ENCODE measurements around the gene PRPF38B. TPM values are rescaled to one million over a fixed set of nuclear protein-coding genes. Genes with fewer than 3 reads are reported as not detected.

PRPF38B gene
- total and polyA plus RNA-seq, 9 of the 15 experiments (the other 6 are each of a cell fraction or from before 2014, with no cell fraction given) = 25.3 to 85.5 (median 66.4) TPM

GRCh38 chr1:108691942-108692723 is at the start of gene PRPF38B (continued):
- TF ChIP-seq, protein P1, sequence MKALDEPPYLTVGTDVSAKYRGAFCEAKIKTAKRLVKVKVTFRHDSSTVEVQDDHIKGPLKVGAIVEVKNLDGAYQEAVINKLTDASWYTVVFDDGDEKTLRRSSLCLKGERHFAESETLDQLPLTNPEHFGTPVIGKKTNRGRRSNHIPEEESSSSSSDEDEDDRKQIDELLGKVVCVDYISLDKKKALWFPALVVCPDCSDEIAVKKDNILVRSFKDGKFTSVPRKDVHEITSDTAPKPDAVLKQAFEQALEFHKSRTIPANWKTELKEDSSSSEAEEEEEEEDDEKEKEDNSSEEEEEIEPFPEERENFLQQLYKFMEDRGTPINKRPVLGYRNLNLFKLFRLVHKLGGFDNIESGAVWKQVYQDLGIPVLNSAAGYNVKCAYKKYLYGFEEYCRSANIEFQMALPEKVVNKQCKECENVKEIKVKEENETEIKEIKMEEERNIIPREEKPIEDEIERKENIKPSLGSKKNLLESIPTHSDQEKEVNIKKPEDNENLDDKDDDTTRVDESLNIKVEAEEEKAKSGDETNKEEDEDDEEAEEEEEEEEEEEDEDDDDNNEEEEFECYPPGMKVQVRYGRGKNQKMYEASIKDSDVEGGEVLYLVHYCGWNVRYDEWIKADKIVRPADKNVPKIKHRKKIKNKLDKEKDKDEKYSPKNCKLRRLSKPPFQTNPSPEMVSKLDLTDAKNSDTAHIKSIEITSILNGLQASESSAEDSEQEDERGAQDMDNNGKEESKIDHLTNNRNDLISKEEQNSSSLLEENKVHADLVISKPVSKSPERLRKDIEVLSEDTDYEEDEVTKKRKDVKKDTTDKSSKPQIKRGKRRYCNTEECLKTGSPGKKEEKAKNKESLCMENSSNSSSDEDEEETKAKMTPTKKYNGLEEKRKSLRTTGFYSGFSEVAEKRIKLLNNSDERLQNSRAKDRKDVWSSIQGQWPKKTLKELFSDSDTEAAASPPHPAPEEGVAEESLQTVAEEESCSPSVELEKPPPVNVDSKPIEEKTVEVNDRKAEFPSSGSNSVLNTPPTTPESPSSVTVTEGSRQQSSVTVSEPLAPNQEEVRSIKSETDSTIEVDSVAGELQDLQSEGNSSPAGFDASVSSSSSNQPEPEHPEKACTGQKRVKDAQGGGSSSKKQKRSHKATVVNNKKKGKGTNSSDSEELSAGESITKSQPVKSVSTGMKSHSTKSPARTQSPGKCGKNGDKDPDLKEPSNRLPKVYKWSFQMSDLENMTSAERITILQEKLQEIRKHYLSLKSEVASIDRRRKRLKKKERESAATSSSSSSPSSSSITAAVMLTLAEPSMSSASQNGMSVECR (CRISPR knock-in tag; IDR thresholded peaks at IDR 0.05) = peak; percentile 87
- TF ChIP-seq SMAD3 (CRISPR knock-in tag; conservative IDR thresholded peaks at IDR 0.05) (no peak), ETV5 (CRISPR knock-in tag; IDR thresholded peaks at IDR 0.05; ENCODE audit: low read depth) (peak; percentile 94), NRF1 (conservative IDR thresholded peaks at IDR 0.05 in 1 of 2, IDR thresholded peaks at IDR 0.05 in 1 of 2) (peak; percentile 22 to 57; a peak in 1 of 4 replicates), PRPF4 (IDR thresholded peaks at IDR 0.05; ENCODE audit: insufficient read depth, low read depth, low read length, poor library complexity, severe bottlenecking) (no peak), KDM4B (IDR thresholded peaks at IDR 0.05; ENCODE audit: borderline replicate concordance in 2 of 2, low read depth in 1 of 2) (peak in 1 of 2 experiments; percentile 87; a peak in 2 of 4 replicates), REST (IDR thresholded peaks at IDR 0.05; ENCODE audit: borderline replicate concordance) (no peak), REST (CRISPR knock-in tag; IDR thresholded peaks at IDR 0.05; ENCODE audit: low read depth) (peak; percentile 11; the same call in 1 of the 2 replicates), POLR2H (tag; IDR thresholded peaks at IDR 0.05; ENCODE audit: low read depth) (peak; percentile 96), ASH1L (IDR thresholded peaks at IDR 0.05; ENCODE audit: borderline replicate concordance, low read depth, partially characterized antibody) (peak; percentile 68)
- TF ChIP-seq, protein P2, sequence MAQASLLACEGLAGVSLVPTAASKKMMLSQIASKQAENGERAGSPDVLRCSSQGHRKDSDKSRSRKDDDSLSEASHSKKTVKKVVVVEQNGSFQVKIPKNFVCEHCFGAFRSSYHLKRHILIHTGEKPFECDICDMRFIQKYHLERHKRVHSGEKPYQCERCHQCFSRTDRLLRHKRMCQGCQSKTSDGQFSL (CRISPR knock-in tag; IDR thresholded peaks at IDR 0.05) = peak; percentile 92
- TF ChIP-seq, protein P2 (tag; IDR thresholded peaks at IDR 0.05) = peak in 1 of 2 experiments; percentile 85; a peak in 2 of 4 replicates

Measured in K562 (cell line).